Esophagus muscularis mucosa (tissue), 4 donors: Measurements from ENCODE around the gene NINJ1. TPM values are rescaled to one million over a fixed set of nuclear protein-coding genes. Genes with fewer than 3 reads are reported as not detected.

Source experiments
- DNase-seq: peaks from one replicate; pipeline ENCODE4 v3.0.0-alpha.2; 2017; ENCODE audit errors: extremely low spot score
- H3K27ac ChIP-seq, 4 donors: fragments of 200-600 bp; sonication (generic); replicated peaks in 1 of 4; 1 replicate in 3 of 4; 2 replicates in 1 of 4; pipeline ENCODE4 v1.5.1; 2016 to 2019; ENCODE audit warnings: mild to moderate bottlenecking in 1 of 4
- H3K27me3 ChIP-seq, 4 donors: fragments of 200-600 bp; sonication (generic); one replicate each; pipeline versions ENCODE4 v1.5.1 to v1.6.0; 2016 to 2019
- H3K36me3 ChIP-seq, 4 donors: fragments of 200-600 bp; sonication (generic); one replicate each; pipeline ENCODE4 v1.5.1; 2016 to 2019
- H3K4me1 ChIP-seq, 4 donors: fragments of 200-600 bp; sonication (generic); one replicate each; pipeline ENCODE4 v1.5.1; 2016 to 2019
- H3K4me3 ChIP-seq, 4 donors: fragments of 200-600 bp; sonication (generic); 1 replicate in 2 of 4; 2 replicates in 2 of 4; pipeline ENCODE4 v1.5.1; 2016 to 2019; ENCODE audit warnings: mild to moderate bottlenecking in 4 of 4, moderate library complexity in 1 of 4
- H3K9me3 ChIP-seq, 4 donors: fragments of 200-600 bp; sonication (generic); 1 replicate in 3 of 4; 2 replicates in 1 of 4; pipeline ENCODE4 v1.5.1; 2016 to 2019
- CTCF ChIP-seq, 3 experiments: fragments of 200-600 bp in 2 of 3; fragments of 450-650 bp in 1 of 3; sonication (generic) in 2 of 3; IDR thresholded peaks; one replicate each; pipeline ENCODE4 v1.5.1; 2017 to 2019; ENCODE audit warnings: antibody characterized with exemption in 3 of 3, mild to moderate bottlenecking in 2 of 3, moderate library complexity in 1 of 3
- EP300 ChIP-seq: sonication (generic); formaldehyde crosslinking; IDR thresholded peaks from one replicate; pipeline ENCODE4 v1.6.1; 2017; ENCODE audit warnings: antibody characterized with exemption
- POLR2A ChIP-seq: fragments of 450-650 bp; IDR thresholded peaks from one replicate; pipeline ENCODE4 v1.6.1; 2017; ENCODE audit warnings: antibody characterized with exemption, moderate library complexity, mild to moderate bottlenecking, low read depth
- POLR2AphosphoS5 ChIP-seq, 2 donors: sonication (generic); formaldehyde crosslinking; IDR thresholded peaks; one replicate each; pipeline ENCODE4 v1.6.1; 2017; ENCODE audit warnings: antibody characterized with exemption in 2 of 2
- WGBS: methylation state at CpG from one replicate; pipeline ENCODE4 v1.1.5; 2018; 5-methylcytosine and 5-hydroxymethylcytosine counted together
- intact Hi-C: fragments of 100-400 bp; cut with DNase I; formaldehyde crosslinking; loops from one replicate; pipeline ENCODE4 v1.15.1; 2023
- total RNA-seq, 4 donors: library from RNA; depleted of rRNA; stranded (reverse); fragments of >200 nt; gene quantifications; one replicate each; pipeline versions ENCODE4 v1.1.0 to v1.2.1, GENCODE V29; 2016

Gene NINJ1
- total RNA-seq, 4 donors from 2014 or later: 69.3 to 90.6 (median 72.7) TPM

DNA sequence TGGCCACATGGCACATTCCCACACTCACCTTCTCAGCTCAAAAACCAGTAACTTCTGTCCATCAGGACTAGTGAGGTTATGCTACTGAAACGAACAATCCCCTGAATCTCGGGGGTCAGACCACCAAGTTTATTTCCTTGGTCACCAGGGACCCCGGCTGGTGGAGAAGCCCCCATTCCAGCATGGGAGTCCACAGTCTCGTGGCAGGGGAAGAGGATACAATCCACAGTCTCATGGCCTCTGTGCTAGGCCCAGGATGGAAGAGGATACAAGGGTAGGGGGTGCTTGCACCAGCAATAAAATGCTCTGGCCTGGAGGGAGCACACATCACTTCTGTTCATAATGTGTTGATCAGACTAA, 45.4 kb downstream of the NINJ1 start:
- no peak overlapping the region for H3K4me3 ChIP-seq
- TF ChIP-seq CTCF (IDR thresholded peaks at IDR 0.05) (no peak), POLR2AphosphoS5 (IDR thresholded peaks at IDR 0.05) (no peak), POLR2A (no peak), EP300 (no peak)
- H3K36me3 ChIP-seq: no peaks in the 10 kb centered on the region
- no peak for DNase-seq
- 100% methylated on average over 3 of the region's 4 CpGs for WGBS
- no peaks in the 10 kb centered on the region for H3K27me3 ChIP-seq
- intact Hi-C loops: loop anchor here (10.0 kb wide), 1 partner anchor 84 kb away; no protein-coding TSS in a partner anchor
- no peak overlapping the region for H3K27ac ChIP-seq
- H3K4me1 ChIP-seq: peaks cover 6 to 11% (median 6%) of the 10 kb centered on the region in 4 donors
- peaks cover 0 to 14% (median 5%) of the 10 kb centered on the region in 4 donors for H3K9me3 ChIP-seq

- peaks cover 0 to 14% (median 5%) of the 10 kb centered on the region in 4 donors for H3K9me3 ChIP-seq
- no peaks in the 10 kb centered on the region for H3K27me3 ChIP-seq
- TF ChIP-seq EP300: no peak
- TF ChIP-seq POLR2AphosphoS5 (IDR thresholded peaks at IDR 0.05): no peak
- TF ChIP-seq POLR2A: no peak
- TF ChIP-seq CTCF (IDR thresholded peaks at IDR 0.05): no peak
- H3K36me3 ChIP-seq: no peaks in the 10 kb centered on the region
- H3K4me3 ChIP-seq: no peak overlapping the region
- H3K4me1 ChIP-seq: peaks cover under 1 to 6% (median 1%) of the 10 kb centered on the region in 4 donors
- 84% methylated on average over 10 of the region's 12 CpGs for WGBS
- DNase-seq: no peak
- intact Hi-C loops: loop anchor here (10.0 kb wide), 1 partner anchor 83 kb away; no protein-coding TSS in a partner anchor
- H3K27ac ChIP-seq: no peak overlapping the region
Observed at GRCh38 chr9:93087971-93088655, 45.9 kb downstream of the NINJ1 start.

DNA sequence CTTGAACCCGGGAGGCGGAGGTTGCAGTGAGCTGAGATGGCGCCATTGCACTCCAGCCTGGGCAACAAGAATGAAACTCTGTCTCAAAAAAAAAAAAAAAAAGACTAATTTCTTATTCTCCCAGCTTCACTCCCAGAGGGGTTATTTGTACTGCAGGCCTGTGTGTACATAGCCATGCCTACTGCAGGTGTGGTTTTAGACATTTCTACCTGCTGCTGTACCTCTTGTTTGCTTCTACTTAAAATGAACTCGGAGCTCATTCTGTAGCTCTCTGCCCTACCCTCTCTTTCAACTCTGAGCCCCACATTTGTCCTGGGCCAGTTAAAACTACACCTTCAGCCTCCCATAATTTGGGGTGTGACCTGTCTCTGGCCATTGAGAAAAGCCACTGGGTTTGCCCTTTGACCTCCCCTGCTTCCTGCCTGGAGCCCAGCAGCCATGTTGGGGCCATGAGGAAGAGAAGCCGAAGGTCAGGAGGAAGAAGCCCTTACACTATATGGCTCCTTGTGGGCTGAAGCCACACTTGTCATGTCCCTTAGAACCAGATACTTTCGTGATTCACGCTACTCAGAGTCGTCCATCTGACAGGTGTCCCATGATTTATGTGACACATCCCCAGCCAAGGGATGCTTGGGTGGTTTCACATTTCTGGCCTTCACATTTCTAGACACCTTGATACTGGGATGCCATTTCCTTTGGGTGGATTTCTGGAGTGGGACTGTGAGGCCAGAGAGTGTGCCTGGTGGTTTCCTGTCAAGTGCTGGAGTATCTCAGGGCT, 47.4 kb downstream of the NINJ1 start:
- H3K4me1 ChIP-seq: no peaks in the 10 kb centered on the region
- H3K36me3 ChIP-seq: no peaks in the 10 kb centered on the region
- WGBS: 93% methylated on average over 8 of the region's 8 CpGs
- intact Hi-C loops: loop anchor here (10.0 kb wide), 1 partner anchor 82 kb away; no protein-coding TSS in a partner anchor
- DNase-seq: no peak
- no peak overlapping the region for H3K4me3 ChIP-seq
- no peaks in the 10 kb centered on the region for H3K27me3 ChIP-seq
- TF ChIP-seq EP300: no peak
- TF ChIP-seq POLR2A: no peak
- TF ChIP-seq CTCF (IDR thresholded peaks at IDR 0.05): no peak
- TF ChIP-seq POLR2AphosphoS5 (IDR thresholded peaks at IDR 0.05): no peak
- H3K27ac ChIP-seq: no peak overlapping the region
- H3K9me3 ChIP-seq: peaks cover 0 to 8% (median 4%) of the 10 kb centered on the region in 4 donors

DNA sequence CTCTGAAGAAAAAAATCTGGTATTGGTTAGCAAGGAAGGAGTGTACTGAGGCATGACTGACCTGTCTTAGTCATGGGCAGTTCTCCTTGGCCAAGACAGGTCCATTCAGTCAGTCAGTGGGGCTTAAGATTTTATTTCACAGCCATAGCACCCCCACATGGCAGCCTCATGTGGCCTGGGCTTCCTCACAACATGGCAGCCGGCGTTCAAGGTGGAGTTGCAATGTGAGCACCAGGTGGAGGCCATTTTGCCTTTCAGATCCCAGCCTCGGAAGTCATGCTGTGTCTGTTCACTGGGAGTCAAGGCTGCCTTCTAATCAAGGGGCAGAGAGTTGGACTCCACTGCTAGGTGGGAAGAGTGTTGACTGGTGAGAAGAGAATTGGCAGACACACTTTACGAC, 48.4 kb downstream of the NINJ1 start:
- no peaks in the 10 kb centered on the region for H3K36me3 ChIP-seq
- H3K9me3 ChIP-seq: no peaks in the 10 kb centered on the region
- no peaks in the 10 kb centered on the region for H3K27me3 ChIP-seq
- H3K4me3 ChIP-seq: no peak overlapping the region
- intact Hi-C loops: loop anchor here (10.0 kb wide), 1 partner anchor 81 kb away; no protein-coding TSS in a partner anchor
- no peak overlapping the region for H3K27ac ChIP-seq
- no peaks in the 10 kb centered on the region for H3K4me1 ChIP-seq
- DNase-seq: no peak
- 100% methylated on average over 4 of the region's 4 CpGs for WGBS
- TF ChIP-seq POLR2AphosphoS5 (IDR thresholded peaks at IDR 0.05): no peak
- TF ChIP-seq CTCF (IDR thresholded peaks at IDR 0.05): no peak
- TF ChIP-seq EP300: no peak
- TF ChIP-seq POLR2A: no peak
